ENCODE data around the gene SGK1. TPM values are rescaled to one million over a fixed set of nuclear protein-coding genes. Genes with fewer than 3 reads are reported as not detected.
"Not testable (repeated sequence)": the region's sequence is repeated elsewhere in the genome, so short reads cannot be mapped to it uniquely, and the experiment has no call there.

Gene SGK1
- total RNA-seq, 4 donors from 2014 or later = 172 to 1,533 (median 978) TPM

DNA sequence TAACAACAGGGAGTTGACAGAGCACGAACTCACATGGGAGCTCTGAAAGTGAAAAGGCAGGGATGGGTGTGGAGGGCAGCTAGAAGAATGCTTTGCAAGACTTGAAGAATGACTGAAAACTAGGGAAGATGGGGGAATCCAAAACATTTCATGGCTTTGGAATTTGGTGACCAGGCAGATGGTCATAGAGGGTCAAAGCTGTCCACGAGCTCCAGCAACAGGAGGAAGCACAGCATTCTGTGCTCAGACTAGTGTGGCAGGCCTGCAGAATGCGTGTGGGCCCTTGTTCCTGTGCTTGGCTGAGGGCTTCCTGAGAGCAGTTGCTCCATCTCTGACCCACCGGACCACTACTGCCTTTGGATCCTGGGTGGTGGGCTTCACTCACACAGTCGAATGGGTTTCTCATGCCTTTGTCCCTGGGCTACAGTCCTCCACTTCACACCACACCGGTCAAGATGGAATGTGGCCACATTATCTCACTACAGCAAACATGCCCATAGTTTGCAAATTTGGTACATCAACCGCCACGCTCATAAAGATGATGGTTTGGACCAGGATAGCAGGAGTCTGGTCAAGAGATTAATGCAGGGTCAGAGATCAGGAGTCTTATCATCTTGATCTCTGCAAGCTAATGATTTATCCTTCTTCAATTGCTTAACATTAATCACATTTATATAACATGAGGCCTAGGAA lies 100.7 kb downstream of the SGK1 start:
- H3K9me3 ChIP-seq = no peaks in the 10 kb centered on the region
- no peaks in the 10 kb centered on the region for H3K36me3 ChIP-seq
- H3K4me1 ChIP-seq = no peaks in the 10 kb centered on the region
- no peaks in the 10 kb centered on the region for H3K27me3 ChIP-seq
- TF ChIP-seq POLR2A (IDR thresholded peaks at IDR 0.05) = no peak
- TF ChIP-seq, protein P1, sequence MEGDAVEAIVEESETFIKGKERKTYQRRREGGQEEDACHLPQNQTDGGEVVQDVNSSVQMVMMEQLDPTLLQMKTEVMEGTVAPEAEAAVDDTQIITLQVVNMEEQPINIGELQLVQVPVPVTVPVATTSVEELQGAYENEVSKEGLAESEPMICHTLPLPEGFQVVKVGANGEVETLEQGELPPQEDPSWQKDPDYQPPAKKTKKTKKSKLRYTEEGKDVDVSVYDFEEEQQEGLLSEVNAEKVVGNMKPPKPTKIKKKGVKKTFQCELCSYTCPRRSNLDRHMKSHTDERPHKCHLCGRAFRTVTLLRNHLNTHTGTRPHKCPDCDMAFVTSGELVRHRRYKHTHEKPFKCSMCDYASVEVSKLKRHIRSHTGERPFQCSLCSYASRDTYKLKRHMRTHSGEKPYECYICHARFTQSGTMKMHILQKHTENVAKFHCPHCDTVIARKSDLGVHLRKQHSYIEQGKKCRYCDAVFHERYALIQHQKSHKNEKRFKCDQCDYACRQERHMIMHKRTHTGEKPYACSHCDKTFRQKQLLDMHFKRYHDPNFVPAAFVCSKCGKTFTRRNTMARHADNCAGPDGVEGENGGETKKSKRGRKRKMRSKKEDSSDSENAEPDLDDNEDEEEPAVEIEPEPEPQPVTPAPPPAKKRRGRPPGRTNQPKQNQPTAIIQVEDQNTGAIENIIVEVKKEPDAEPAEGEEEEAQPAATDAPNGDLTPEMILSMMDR (IDR thresholded peaks at IDR 0.05) = no peak
- DNase-seq = no peak
- H3K27ac ChIP-seq = peak overlapping the region in 1 of 4 donors; percentile 38
- no peak overlapping the region for H3K4me3 ChIP-seq

DNA sequence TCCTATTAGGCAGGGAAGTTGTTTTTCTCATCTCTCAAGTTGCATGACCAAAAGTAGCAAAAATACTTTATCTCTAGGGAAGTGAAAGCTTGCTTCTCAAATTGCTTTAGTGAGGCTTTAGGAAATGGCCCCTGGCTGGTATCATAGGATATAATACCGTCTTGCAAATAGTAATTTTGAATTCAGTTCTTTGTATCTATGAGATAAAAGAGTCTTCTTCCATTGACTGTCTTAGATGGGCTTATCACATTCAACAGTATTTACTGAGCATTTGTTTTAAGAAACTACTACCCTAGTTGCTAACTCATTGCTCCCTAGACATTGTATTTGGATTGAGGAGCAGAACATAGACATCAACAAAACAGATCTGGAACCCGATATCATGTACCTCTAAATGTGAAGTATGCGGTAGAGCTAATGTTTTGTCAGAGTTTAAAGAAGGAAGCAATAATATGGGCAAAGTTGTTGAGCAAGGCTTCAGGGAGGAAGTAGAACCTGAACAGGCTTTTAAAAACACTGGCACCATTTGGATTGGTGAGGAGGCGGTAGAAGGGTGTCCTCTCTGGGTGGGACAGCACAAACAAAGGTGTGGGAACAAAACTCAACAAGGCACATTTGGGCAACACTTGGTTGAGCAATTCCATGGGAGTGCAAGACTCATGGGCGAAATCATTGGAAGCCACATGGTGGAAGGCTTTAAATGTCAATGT lies 101.5 kb downstream of the SGK1 start:
- Histone ChIP-seq H3K4me3 (no peak overlapping the region), H3K27ac (peak overlapping the region in 1 of 4 donors; percentile 19), H3K4me1 (no peaks in the 10 kb centered on the region), H3K9me3 (no peaks in the 10 kb centered on the region), H3K36me3 (no peaks in the 10 kb centered on the region), H3K27me3 (no peaks in the 10 kb centered on the region)
- no peak for DNase-seq
- no peak for TF ChIP-seq POLR2A (IDR thresholded peaks at IDR 0.05)
- TF ChIP-seq, protein P1 (IDR thresholded peaks at IDR 0.05) = no peak

DNA sequence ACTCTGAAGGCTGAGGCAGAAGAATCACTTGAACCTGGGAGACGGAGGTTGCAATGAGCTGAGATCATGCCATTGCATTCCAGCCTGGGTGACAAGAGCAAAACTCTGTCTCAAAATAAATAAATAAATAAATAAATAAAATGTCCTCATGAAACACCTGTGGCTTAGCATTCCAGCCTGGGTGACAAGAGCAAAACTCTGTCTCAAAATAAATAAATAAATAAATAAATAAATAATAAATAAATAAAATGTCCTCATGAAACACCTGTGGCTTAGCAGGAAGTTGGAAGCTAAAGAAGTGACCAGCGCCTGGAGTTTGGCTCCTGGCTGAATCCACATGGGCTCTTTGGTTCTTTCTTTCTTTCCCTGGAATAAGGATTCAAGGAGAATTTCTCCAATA lies 104.5 kb downstream of the SGK1 start:
- H3K27me3 ChIP-seq, H3K27ac ChIP-seq, DNase-seq, H3K9me3 ChIP-seq, H3K4me1 ChIP-seq, H3K36me3 ChIP-seq, H3K4me3 ChIP-seq: not testable (repeated sequence)

DNA sequence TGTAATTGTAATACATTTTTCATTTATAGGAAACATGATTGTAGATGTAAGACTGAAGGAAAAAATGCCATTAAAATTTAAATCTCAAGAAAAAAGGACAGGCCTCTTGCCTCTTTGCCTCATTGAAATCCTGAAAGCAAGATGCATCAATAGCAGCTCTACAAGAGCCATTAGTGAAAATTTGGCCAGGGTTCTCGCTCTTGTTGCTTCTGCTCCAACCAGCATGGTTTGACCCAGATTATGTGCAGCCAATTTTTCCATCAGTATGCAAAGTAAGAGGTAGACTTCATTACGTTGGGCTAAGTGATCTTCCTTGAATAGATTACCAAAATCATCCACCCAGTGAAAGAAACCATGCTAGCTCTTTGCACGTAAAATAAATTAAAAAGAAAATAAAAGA lies 106.6 kb downstream of the SGK1 start:
- no peak overlapping the region for H3K4me3 ChIP-seq

DNA sequence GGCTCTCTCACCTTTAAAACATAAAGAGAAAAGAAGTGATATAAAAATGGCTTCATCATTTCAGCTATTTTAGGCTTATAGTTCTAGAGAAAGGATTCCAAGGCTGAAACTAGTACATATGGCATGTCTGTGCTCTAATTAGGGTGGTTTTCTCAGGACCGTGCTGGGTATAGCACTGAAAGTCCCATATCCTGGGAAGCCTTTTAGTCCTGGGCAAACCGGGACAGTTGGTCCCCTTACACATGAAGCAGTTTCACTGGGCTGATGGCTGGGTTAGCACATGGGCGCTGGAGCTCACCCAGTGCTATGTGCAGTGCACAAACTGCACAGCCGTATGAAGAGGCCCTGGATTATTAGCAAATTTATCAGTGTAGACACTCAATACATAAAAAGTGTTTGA lies 110.5 kb downstream of the SGK1 start:
- H3K27ac ChIP-seq = no peak overlapping the region
- no peaks in the 10 kb centered on the region for H3K4me1 ChIP-seq
- no peak overlapping the region for H3K4me3 ChIP-seq
- TF ChIP-seq, protein P1 (IDR thresholded peaks at IDR 0.05) = no peak
- TF ChIP-seq POLR2A (IDR thresholded peaks at IDR 0.05) = no peak
- H3K36me3 ChIP-seq = no peaks in the 10 kb centered on the region
- H3K9me3 ChIP-seq = no peaks in the 10 kb centered on the region
- DNase-seq = no peak
- H3K27me3 ChIP-seq = no peaks in the 10 kb centered on the region

More for the DNA sequence above, 106.6 kb downstream of the SGK1 start:
- H3K4me1 ChIP-seq = no peaks in the 10 kb centered on the region
- no peak for DNase-seq
- TF ChIP-seq, protein P1 (IDR thresholded peaks at IDR 0.05) = no peak
- no peak for TF ChIP-seq POLR2A (IDR thresholded peaks at IDR 0.05)
- H3K27ac ChIP-seq = no peak overlapping the region
- H3K27me3 ChIP-seq = no peaks in the 10 kb centered on the region
- H3K36me3 ChIP-seq = no peaks in the 10 kb centered on the region
- H3K9me3 ChIP-seq = no peaks in the 10 kb centered on the region

DNA sequence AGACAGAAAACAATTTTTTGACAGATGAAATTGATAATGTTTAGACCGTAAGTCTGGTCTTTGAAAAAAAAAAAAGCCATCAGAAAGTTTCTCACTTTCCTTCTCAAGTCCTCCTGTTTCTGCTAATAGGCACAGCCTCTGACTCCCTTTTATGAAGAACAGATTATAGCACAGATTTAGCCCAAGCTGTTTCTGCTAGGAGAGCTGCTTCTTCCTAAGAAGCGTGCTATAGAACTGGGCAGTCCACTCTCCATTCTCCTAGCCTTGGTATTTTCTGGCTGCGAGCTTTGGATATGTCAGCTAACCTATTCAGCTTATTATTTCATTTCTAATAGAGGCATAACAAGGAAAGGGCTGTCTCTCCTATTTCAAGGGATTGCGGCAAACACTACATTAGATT lies 112.5 kb downstream of the SGK1 start:
- Histone ChIP-seq H3K9me3 (no peaks in the 10 kb centered on the region), H3K36me3 (no peaks in the 10 kb centered on the region), H3K27ac (no peak overlapping the region), H3K27me3 (no peaks in the 10 kb centered on the region), H3K4me3 (no peak overlapping the region), H3K4me1 (no peaks in the 10 kb centered on the region)
- TF ChIP-seq, protein P1 (IDR thresholded peaks at IDR 0.05) = no peak
- TF ChIP-seq POLR2A (IDR thresholded peaks at IDR 0.05) = no peak
- DNase-seq = no peak

DNA sequence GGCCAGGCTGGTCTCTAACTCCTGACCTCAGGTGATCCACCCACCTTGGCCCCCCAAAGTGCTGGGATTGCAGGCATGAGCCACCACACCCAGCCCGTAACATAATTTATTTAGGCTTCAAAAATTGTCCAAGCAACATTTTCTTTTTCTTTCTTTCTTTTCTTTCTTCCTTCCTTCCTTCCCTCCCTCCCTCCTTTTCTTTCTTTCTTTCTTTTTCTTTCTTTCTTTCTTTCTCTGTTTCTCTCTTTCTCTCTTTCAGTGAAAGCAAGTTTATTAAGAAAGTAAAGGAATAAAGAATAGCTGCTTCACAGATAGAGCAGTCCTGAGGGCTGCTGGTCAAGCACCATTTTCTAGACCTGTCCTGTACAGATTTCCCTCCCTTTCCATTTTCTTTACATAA lies 113.2 kb downstream of the SGK1 start:
- H3K27ac ChIP-seq, DNase-seq, H3K4me3 ChIP-seq, H3K36me3 ChIP-seq, H3K27me3 ChIP-seq, H3K4me1 ChIP-seq, H3K9me3 ChIP-seq: not testable (repeated sequence)

Measured in Peyer's patch (tissue), 4 donors.